ENCODE data around the gene ADAM12.
"Not testable (repeated sequence)": the region's sequence is repeated elsewhere in the genome, so short reads cannot be mapped to it uniquely, and the experiment has no call there.

The ADAM12 gene

GRCh38 chr10:126070476-126071215 lies 317.6 kb downstream of the ADAM12 start:
- no peak for DNase-seq

GRCh38 chr10:126068322-126068721 lies 320.0 kb downstream of the ADAM12 start:
- no peak for DNase-seq

- no peak for DNase-seq
These were observed 321.8 kb downstream of the ADAM12 start for GRCh38 chr10:126066456-126066855.

- DNase-seq, result no peak
These were observed 322.4 kb downstream of the ADAM12 start for GRCh38 chr10:126065751-126066377.

- no peak for DNase-seq
These were observed 323.8 kb downstream of the ADAM12 start for GRCh38 chr10:126064512-126064911.

- DNase-seq, result peak in 1 of 2 donors; percentile 24
These were observed 324.9 kb downstream of the ADAM12 start for GRCh38 chr10:126063353-126063791.

GRCh38 chr10:126062131-126063032 lies 325.9 kb downstream of the ADAM12 start:
- DNase-seq, result peak; percentile 93 to 98

- DNase-seq, result no peak
These were observed 326.8 kb downstream of the ADAM12 start for GRCh38 chr10:126061526-126061925.

- DNase-seq, result no peak
These were observed 327.9 kb downstream of the ADAM12 start for GRCh38 chr10:126060261-126060931.

GRCh38 chr10:126059076-126059826 lies 329.0 kb downstream of the ADAM12 start:
- DNase-seq, result peak; percentile 72 to 85

- no peak for DNase-seq
These were observed 329.8 kb downstream of the ADAM12 start for GRCh38 chr10:126058507-126058906.

GRCh38 chr10:126058104-126058503 lies 330.2 kb downstream of the ADAM12 start:
- DNase-seq, result no peak

- no peak for DNase-seq
These were observed 330.8 kb downstream of the ADAM12 start for GRCh38 chr10:126057494-126057893.

- DNase-seq, result no peak
These were observed 334.1 kb downstream of the ADAM12 start for GRCh38 chr10:126054191-126054590.

- DNase-seq, result peak; percentile 43 to 64
These were observed 336.1 kb downstream of the ADAM12 start for GRCh38 chr10:126052171-126052570.

- DNase-seq, result peak; percentile 81 to 82
These were observed 338.2 kb downstream of the ADAM12 start for GRCh38 chr10:126049759-126050700.

GRCh38 chr10:126047749-126048148 lies 340.5 kb downstream of the ADAM12 start:
- not testable (repeated sequence) for DNase-seq

GRCh38 chr10:126046831-126047230 lies 341.4 kb downstream of the ADAM12 start:
- no peak for DNase-seq

GRCh38 chr10:126045861-126046260 lies 342.4 kb downstream of the ADAM12 start:
- peak; percentile 43 to 75 for DNase-seq

- DNase-seq, result no peak
These were observed 344.9 kb downstream of the ADAM12 start for GRCh38 chr10:126043389-126043788.

GRCh38 chr10:126042906-126043305 lies 345.4 kb downstream of the ADAM12 start:
- no peak for DNase-seq
